KOPT-K1 (cell line): Measurements from ENCODE around the gene CPNE5.
"Not testable (repeated sequence)": the region's sequence is repeated elsewhere in the genome, so short reads cannot be mapped to it uniquely, and the experiment has no call there.

ENCODE experiments used
- H3K27ac ChIP-seq: fragments of 200-600 bp; sonication (generic); 2 replicates; pipeline ENCODE4 v1.5.1; 2016; ENCODE audit warnings: antibody characterized with exemption, mild to moderate bottlenecking, low read depth, low read length; ENCODE audit not compliant: poor library complexity, severe bottlenecking
- H3K36me3 ChIP-seq: fragments of 200-600 bp; sonication (generic); 2 replicates; pipeline ENCODE4 v1.5.1; 2017; ENCODE audit warnings: antibody characterized with exemption, mild to moderate bottlenecking, low read length, moderate library complexity; ENCODE audit not compliant: insufficient read depth
- H3K9me3 ChIP-seq: fragments of 200-600 bp; sonication (generic); 2 replicates; pipeline ENCODE4 v1.5.1; 2017; ENCODE audit warnings: antibody characterized with exemption, low read length, mild to moderate bottlenecking; ENCODE audit not compliant: insufficient read depth, poor library complexity, severe bottlenecking

Gene CPNE5

DNA sequence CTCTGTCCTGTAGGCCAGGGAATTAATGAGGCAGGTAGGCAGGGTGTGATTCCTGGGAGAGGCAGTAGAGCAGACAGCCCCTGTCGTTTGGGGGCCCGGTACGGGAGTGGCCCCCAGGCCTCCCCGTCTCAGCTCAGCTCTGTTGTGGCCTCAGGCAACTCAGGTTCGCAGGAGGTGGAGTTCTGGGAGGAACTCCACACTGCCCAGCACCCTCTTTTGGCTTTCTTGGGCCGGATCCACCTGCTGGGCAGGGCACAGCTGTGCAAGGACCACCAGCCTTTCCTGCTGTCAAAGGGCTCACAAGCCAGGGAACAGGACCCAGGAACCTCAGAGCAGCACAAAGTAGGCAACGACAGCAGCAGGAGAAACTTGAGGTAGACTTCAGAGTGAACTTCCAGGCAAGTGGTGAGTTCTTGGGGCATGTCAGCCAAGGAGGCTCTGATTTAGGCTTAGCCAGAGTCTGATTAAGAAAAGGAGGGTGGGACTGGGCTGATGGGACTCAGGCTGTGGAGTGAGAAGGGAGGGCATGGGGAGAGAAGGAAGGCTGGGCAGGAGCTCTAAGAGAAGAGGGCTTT, 104.7 kb downstream of the CPNE5 start:
- H3K36me3 ChIP-seq: no peaks in the 10 kb centered on the region
- H3K9me3 ChIP-seq: no peaks in the 10 kb centered on the region
- no peak overlapping the region for H3K27ac ChIP-seq

DNA sequence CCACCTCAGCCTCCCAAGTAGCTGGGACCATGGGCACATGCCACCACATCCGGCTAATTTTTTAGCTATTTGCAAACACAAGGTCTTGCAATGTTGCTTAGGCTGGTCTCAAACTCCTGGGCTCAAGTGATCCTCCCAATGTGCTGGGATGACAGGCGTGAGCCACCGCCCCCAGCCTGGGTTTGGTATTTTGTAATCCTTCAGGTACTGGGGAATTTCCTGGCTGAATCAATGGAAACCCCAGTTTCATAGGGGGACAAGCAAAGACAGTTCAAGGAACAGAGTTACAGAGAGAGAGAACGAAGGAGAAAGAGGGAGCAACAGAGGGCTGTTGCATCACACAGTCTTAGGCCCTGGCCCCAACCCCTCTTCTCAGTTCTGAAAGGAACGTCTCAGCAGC, 105.9 kb downstream of the CPNE5 start:
- no peaks in the 10 kb centered on the region for H3K36me3 ChIP-seq
- H3K9me3 ChIP-seq: no peaks in the 10 kb centered on the region
- no peak overlapping the region for H3K27ac ChIP-seq

DNA sequence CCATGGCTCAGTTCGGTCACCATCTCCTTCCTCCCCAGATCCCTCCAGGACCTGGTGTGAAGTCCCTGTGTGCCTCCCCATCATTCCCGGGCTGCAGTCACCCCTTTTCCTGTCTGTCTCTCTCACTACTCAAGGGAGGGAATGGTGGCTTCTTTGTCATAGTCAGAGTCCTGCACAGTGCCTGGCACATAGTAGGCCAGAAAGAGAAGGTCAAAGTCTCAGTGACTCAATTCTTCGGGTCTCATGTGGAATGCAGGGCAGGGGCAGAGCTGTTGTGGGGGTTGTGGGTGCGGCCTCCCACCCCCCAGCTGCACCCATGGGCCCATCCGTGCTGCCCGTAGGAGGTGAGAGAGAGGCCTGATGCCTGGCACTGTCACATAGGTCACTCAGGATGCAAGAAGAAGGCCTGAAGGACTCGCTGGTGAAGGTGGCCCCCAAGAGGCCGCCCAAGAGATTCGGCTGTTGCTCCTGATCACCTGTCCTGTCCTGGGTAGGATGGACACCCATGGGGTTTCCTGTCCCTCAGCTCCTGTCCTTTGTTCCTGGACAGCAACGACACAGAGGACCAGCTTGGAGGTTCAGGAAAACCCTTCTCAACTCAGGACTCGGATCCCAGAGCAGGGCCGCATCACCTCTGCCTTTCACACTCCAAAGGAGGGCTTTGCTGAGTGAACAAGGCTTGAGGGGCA, 107.5 kb downstream of the CPNE5 start:
- Histone ChIP-seq H3K36me3 (no peaks in the 10 kb centered on the region), H3K27ac (no peak overlapping the region)

DNA sequence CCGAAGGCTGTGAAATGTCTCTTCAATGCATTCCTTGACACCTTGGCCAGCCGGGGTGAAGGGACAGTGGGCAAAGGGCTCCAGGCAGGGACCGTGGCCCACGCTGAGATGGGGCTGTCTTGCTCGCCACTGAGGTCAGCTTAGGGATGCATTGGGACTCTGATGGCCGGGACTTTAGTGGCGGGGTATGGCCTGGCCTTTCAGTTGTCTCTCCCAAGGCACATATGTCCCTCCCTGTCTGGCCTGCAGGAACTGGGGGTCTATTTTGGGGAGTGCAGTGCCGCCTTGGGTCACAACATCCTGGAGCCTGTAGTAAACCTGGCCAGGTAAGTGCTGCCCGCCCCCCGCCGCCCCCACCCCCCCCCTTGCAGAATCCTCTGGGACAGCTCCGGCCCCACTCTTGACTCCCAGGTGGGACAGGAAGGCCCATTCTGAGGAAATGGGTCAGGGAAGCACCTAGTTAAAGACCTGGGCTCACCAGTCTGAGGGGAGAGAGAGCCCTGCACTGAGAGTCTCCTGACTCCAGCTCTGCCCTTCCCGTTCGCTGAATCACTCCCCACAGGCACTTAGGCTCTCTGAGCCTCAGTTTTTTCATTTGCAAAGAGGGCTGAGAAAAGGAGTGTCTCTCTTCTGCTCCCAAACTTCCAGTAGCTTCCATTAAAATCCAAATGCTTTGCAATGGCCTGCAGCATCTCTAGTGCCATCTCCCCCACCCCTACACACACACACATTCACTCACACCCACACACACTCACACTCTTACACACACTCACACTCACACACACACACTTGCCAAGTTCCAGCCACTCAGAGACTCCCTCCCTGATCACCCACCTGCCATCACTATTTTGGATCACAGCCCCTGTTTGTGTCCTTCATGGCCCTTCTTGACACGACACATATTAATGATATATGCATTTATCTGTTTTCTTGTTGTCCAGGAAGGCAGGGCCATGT, 108.5 kb downstream of the CPNE5 start:
- no peaks in the 10 kb centered on the region for H3K9me3 ChIP-seq
- no peak overlapping the region for H3K27ac ChIP-seq
- H3K36me3 ChIP-seq: no peaks in the 10 kb centered on the region

More for the DNA sequence above, 107.5 kb downstream of the CPNE5 start:
- H3K9me3 ChIP-seq: no peaks in the 10 kb centered on the region

DNA sequence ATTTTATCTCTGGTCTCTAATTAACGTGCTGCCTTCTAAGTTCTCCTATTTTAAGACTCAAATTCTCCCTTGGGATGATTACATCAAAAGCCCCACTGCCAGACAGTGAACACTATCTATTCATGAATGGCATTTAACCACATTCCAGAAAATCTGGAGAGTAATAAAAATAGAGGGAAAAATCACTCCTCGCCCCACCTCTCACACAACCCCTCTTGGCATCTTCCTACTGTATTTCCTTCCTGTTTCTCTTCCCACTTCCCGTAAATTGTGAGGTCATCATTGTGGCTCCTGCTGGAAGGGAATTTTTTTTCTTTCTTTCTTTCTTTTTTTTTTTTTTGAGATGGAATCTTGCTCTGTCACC, 110.1 kb downstream of the CPNE5 start:
- Histone ChIP-seq H3K9me3 (no peaks in the 10 kb centered on the region), H3K27ac (no peak overlapping the region), H3K36me3 (no peaks in the 10 kb centered on the region)

DNA sequence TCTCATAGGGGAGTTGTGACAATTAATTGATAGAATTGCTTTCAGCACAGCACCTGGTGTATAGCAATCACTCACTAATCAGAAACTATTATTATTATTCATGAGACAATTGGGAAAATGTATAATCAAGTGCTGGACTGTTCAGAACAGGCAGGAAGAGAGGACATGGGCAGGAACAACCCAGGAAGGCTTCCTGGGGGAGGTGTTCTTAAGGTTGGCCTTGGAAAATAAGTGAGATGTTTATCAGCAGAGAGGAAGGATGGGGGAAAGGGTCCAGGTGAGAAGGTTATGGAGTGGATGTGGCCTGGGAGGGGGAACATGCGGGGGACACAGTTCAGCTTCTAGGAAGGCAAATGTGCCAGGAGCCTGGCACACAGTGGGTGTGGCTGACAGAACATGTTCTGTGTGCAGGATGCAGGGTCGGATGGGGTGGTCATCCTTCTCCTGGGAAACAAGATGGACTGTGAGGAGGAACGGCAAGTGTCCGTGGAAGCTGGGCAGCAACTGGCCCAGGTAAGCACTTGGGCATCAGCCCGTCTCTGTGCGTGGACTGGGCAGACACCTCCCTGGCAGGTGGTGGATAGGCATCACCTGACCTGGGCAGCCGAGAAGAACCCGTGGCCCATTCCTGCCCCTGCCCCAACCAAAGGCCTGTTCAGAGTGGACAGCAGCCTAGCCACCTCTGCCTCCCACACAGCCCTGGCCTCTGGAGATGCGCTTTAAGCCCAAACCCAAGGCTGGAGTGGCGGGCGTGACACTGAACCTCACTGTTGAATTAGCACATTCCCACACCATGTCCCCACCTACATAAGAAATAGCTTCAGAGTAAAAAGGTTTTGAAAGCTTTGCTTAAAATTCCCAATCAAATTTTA, 110.7 kb downstream of the CPNE5 start:
- Histone ChIP-seq H3K36me3 (no peaks in the 10 kb centered on the region), H3K9me3 (no peaks in the 10 kb centered on the region), H3K27ac (no peak overlapping the region)

DNA sequence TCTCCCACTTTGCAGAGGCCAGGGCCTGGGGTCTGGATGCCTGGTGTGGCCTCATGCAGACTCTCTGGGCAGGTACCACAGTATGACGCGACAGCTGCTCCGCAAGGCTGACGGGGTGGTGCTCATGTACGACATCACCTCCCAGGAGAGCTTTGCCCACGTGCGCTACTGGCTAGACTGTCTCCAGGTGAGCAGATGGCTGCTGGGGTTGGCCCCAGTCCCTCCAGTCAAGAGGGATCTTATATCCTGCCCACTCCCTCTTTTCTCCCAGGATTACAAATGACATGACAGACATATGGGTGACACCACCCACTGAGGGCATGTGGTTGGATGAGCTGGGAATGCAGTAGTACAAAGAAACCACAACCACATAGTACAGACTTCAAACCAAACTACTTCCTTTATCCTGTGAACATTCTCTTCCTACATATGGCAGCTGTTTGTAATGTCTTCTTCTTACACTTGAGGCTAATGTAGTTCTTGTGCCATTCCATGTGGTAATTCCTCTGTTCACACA, 111.7 kb downstream of the CPNE5 start:
- no peaks in the 10 kb centered on the region for H3K9me3 ChIP-seq
- no peak overlapping the region for H3K27ac ChIP-seq
- H3K36me3 ChIP-seq: no peaks in the 10 kb centered on the region

DNA sequence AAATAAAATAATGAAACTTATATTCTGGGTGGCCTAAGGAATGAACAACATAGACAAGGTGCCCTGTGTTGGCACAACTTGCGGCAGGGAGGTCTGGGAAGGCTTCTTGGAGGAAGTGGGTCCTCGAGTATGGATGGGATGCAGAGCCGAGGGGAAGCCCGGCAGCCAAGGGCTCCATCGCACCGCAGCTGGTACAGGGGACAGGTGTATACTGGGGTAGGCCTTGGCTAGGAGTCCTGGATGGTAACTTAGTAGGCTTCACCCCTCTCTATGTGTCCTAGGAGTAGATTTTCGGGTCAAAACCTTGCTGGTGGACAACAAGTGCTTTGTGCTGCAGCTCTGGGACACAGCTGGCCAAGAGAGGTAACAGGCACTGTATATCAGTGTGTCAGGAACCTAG, 113.7 kb downstream of the CPNE5 start:
- Histone ChIP-seq H3K36me3 (no peaks in the 10 kb centered on the region), H3K27ac (no peak overlapping the region), H3K9me3 (no peaks in the 10 kb centered on the region)

DNA sequence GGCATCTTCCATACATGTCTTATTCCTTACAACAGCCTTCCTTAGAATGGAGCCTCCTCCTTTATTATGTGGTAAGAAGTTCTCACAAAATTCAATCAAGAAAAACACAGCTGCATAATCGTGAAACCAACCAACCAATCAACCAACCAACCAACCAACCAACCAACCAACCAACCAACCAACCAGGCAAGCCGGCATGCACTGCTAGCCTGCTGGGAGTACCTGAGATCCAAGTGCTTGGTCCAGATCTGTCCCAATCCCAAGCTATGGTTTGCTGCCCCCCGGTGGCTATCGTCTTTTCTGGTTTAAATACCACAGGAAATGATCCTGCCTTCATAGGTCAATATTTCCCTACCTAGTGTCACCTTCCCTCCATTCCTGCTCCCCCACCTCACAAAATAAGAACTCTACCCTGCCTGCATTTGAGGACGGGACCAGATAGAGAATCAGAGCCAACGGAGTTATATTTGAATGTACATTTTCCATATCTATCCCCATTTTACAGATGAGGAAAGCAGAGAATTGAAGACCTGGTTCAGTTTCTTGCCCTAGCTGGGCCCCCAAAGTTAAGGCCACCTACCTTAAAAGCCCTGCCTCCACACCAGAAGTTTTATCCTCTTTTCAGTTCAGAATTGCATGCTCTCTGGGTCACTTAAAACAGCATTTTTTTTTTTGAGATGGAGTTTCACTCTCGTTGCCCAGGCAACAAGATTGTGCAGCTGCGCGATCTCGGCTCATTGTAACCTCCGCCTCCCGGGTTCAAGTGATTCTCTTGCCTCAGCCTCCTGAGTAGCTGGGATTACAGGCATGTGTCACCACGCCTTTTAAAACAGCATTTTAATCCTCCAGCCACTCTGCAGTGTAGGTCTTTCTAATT, 114.5 kb downstream of the CPNE5 start:
- Histone ChIP-seq H3K36me3 (no peaks in the 10 kb centered on the region), H3K9me3 (no peaks in the 10 kb centered on the region), H3K27ac (no peak overlapping the region)

DNA sequence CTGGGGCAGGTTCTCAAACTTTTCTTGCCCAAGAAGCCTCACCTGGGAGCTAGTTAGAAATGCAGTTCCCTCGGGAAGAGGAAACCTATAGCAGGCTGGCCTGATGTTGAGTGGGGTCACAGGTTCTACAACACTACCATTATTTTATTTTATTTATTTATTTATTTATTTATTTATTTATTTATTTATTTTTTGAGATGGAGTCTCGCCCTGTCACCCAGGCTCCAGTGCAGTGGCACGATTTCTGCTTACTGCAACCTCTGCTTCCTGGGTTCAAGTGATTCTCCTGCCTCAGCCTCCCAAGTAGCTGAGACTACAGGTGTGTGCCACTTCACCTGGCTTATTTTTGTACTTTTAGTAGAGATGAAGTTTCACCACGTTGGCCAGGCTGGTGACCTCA, 115.3 kb downstream of the CPNE5 start:
- not testable (repeated sequence) for H3K27ac ChIP-seq, H3K36me3 ChIP-seq, H3K9me3 ChIP-seq

DNA sequence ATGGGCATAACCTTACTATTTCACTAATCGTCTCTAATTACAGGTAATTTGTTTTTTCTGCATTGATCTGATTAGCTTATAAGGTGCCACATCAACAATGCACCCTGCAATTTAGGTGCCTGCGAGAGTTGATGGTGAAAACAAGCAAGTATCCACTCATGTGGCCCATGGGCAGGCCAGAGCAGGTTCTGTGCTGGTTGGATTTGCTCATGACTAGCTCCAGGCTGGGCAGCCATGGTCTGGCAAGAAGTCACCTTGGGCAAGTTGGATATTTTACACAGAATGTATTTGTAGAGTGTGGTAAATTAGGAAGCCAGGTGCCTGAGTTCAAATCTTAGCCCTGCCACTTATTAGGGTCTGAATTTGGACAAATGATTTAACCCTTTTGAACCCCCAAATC, 116.4 kb downstream of the CPNE5 start:
- no peaks in the 10 kb centered on the region for H3K9me3 ChIP-seq
- no peaks in the 10 kb centered on the region for H3K36me3 ChIP-seq
- no peak overlapping the region for H3K27ac ChIP-seq

DNA sequence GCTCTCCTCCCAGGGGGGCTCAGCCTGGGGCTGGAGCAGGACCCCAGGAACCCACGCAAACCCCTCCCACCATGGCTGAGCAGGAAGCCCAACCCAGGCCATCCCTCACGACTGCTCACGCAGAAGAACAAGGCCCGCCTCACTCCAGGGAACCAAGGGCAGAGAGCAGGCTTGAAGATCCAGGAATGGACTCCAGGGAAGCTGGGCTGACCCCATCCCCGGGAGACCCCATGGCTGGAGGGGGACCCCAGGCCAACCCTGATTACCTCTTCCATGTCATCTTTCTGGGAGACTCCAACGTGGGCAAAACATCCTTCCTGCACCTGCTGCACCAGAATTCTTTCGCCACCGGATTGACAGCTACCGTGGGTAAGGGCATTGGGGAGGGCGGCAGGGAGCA, 116.9 kb downstream of the CPNE5 start:
- Histone ChIP-seq H3K36me3 (no peaks in the 10 kb centered on the region), H3K9me3 (no peaks in the 10 kb centered on the region), H3K27ac (no peak overlapping the region)

DNA sequence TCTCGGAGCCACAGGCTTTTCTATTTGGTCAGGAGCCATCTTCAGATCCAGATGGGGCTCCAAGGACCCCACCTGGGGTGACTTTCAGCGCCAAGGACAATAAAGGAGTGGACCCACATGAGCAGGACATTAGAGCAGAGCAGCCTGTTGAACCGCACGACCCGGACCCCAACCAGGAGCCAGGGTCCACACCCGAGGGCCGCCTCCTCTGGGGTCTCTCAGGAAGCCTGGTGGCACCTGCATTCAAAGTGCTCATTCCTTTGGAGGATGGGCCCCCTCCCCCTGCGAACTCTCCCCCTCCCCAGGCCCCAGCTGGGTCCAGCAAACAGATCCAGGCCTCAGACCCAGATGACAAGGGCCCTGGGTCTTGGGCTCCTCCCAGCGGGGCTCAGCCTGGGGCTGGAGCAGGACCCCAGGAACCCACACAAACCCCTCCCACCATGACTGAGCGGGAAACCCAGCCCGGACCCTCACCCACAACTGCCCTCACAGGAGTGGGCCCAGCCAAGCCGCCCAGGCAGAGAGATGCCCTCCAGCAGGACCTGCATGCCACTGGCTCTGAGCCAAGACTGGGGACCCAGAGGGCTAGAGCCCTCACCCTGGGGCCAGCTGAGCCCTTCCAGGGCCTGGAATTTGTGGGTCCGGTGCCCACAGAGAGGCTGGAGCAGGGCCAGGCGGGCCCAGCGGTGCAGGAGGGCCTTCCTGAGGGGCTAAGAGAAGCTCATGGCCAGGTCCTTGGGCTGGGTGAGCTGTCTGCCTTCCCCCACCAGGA, 117.7 kb downstream of the CPNE5 start:
- Histone ChIP-seq H3K9me3 (no peaks in the 10 kb centered on the region), H3K36me3 (no peaks in the 10 kb centered on the region), H3K27ac (no peak overlapping the region)
